AG10803 (cell line): Measurements from ENCODE around the gene RPL12.

Experiments
- DNase-seq: peaks from one replicate; pipeline ENCODE4 v3.0.0; 2010; ENCODE audit warnings: low read depth
- H3K4me3 ChIP-seq: 2 replicates; pipeline ENCODE4 v1.5.1; 2011; ENCODE audit warnings: mild to moderate bottlenecking, low read length, control low read depth
- CTCF ChIP-seq: conservative IDR thresholded peaks from 2 replicates; pipeline ENCODE4 v1.5.1; 2011; ENCODE audit warnings: mild to moderate bottlenecking, low read length, control low read depth, inconsistent platforms

RPL12 gene

DNA sequence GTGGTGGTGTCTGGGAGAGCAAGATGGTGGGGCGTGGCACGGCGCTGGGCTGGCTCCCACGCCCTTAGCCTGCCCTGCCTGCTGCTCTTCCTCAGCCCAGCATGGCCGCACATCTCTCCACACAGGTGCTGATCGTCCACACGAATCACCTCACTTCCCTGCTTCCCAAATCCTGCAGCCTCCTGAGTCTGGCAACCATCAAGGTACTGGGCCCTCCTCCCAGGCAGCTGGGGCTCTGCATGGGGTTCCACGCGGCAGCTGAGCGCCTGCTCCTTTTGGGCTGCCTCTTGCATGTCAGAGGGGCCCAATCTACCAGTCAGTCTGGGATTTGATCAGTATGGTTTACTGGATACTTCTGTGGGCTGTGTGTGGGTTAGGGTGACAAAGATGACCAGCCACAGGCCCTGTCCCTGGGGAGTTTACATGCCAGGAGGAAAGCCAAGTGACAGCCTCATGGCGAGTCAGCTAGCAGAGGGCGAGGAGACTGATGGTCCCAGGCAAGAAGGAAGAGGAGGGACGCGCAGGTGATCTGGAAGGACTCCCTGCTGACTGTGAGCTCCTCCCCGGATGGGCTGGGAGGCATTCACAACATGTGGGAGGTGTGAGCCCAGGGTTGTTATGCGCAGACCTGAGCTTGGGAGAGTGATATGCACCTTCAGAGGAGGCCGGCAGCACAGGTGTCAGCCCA lies 6.1 kb upstream of the RPL12 start:
- DNase-seq, result no peak
- no peak for TF ChIP-seq CTCF

GRCh38 chr9:127455324-127455992 lies 4.3 kb upstream of the RPL12 start:
- peak; percentile 31; the same call in 1 of the 2 replicates for TF ChIP-seq CTCF
- H3K4me3 ChIP-seq, result no peak overlapping the region
- no peak for DNase-seq

More for the DNA sequence above, 6.1 kb upstream of the RPL12 start:
- no peak overlapping the region for H3K4me3 ChIP-seq

DNA sequence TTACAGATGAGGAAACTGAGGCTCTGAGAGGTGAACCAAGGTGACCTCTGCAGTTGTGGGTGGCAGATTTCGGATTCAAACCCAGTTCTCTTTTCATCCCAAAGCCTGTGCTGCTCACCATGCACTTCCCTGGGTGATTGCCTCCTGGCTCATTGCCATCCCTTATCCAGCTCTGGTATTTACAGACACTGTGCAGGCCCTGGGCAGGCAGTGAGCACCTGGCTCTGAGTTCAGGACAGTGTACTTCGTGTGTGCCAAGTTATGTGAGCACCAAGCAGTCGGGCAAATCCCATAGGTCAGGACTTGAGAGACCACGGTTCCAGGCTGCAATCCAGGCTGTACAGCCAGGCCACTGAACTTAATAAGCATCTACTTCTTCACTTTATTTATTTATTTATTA lies 1.5 kb upstream of the RPL12 start:
- TF ChIP-seq CTCF, result no peak
- H3K4me3 ChIP-seq, result peak overlapping the region; percentile 96
- no peak for DNase-seq

GRCh38 chr9:127451858-127452656 lies 851 bp upstream of the RPL12 start:
- TF ChIP-seq CTCF, result peak; percentile 13
- DNase-seq, result peak; percentile 35
- H3K4me3 ChIP-seq, result peak overlapping the region; percentile 96

DNA sequence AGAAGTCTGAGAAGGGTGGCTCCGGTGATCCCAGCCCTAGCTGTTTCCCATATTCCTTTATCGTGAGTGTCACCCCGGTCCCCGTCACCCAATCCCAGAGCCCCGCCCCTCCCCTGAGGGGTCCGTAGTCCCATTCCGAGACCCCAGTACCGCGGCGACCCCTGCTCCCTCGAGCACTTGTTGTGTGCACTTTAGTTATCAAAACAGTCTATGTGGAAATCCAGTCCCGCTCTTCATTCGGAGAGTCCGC lies 327 bp upstream of the RPL12 start:
- no peak for TF ChIP-seq CTCF
- H3K4me3 ChIP-seq, result peak overlapping the region; percentile 96
- no peak for DNase-seq

- H3K4me3 ChIP-seq, result peak overlapping the region; percentile 96
- no peak for TF ChIP-seq CTCF
- DNase-seq, result peak; percentile 50
These were observed 904 bp downstream of the RPL12 start for GRCh38 chr9:127450243-127450760.
